ENCODE measurements around the gene ZBTB25.

- TF ChIP-seq CTCF (IDR thresholded peaks at IDR 0.05) = no peak
- no peak for TF ChIP-seq POLR2A (IDR thresholded peaks at IDR 0.05; ENCODE audit: low read depth)
- no peak for TF ChIP-seq POLR2AphosphoS5 (IDR thresholded peaks at IDR 0.05)
- no peak for TF ChIP-seq EP300 (IDR thresholded peaks at IDR 0.05)
Observed at GRCh38 chr14:64516969-64517368, 13.3 kb upstream of the ZBTB25 start.
